ENCODE measurements around the gene GPR62.

The GPR62 gene

DNA sequence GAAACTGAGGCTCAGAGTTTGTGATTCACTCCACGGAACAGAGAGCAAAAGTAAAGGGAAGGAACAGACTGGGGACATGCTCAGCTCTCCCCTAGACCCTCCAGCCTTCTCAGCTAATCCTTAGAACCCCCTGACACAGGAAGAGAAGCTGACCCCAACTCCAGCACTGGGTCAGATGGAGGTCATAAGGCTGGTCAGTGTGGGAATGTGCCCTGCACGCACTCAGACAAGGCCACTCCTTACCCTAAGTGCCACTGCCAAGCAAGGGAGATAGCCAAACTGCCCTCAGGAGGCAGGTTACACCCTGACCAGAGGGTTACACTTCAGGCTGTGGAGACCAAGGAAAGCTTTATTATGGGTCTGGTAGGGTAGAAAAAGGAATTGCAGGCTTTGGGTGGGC lies 39.3 kb downstream of the GPR62 start:
- DNase-seq, result no peak

GRCh38 chr3:51995346-51996163 lies 40.4 kb downstream of the GPR62 start, which contains the start of gene RPL29:
RPL29 (minus strand) TSS chr3:51995895; CDS start chr3:51995461, 434 bp downstream.
- DNase-seq, result peak; percentile 91

GRCh38 chr3:51997172-51997571 lies 42.0 kb downstream of the GPR62 start:
- no peak for DNase-seq

DNA sequence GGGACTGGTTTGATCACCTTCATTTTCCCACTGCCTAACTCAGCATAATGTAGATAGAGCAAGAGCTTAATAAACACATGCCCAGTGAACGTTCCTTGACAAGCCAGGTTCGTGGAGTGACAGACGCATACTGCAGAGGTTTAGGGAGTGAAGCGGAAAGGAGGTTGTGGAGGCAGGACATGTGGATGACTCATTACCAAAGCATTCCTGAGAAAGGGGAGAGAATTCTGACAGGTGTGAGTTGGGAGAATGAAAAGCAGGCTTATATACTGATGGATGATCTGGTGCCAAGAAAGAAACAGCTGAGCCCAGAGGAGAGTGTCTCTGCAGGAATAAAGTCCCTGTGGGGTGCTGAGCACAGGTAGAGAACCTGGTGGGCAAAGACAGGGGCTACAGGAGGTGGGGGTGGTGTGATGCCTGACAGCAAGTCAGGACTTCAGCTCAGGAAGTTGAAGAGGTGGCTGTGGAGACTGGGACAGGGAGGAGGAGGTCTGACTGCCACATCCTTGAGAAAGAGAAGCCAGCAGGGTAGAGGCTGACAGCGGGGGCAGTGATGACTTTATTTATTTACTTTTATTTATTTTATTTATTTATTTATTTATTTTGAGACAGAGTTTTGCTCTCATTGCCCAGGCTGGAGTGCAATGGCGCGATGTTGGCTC lies 42.9 kb downstream of the GPR62 start:
- no peak for DNase-seq

DNA sequence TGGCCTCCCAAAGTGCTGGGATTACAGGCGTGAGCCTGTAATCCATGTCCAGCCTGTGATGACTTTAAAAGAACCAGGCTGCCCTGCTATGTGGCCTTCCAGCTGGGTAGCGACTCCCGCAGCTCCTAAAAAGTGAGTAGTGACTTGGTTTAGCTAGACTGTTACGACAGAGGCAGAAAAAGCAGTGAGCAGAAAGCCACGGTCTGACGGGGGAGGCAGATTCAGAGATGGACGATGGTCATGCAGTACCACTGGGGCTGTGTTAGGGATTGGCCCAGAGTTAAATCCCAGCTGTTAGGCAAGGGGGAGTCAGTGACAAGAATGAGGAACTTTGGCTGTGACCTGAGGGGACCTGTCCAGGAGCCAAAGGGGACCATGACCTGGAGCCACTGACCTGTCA lies 43.6 kb downstream of the GPR62 start:
- DNase-seq, result no peak

DNA sequence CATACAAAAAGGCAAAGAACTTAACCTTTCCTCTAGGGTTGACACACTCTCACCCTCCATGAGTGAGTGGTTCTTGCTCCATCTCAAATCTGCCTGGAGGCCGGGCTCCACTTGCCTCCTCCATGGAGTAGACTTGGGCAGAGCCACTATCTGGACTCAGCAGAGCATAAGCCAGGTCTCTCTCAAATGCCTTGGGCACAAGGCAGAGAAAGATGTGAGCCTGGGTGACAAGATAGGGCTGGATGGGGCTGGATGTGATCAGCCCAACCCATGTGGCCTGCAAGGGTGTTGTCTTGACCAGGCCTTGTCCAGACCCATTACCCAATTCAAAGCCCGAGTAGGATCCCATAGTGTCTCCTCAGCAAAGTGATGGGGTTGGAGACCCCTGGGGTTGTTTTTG lies 44.7 kb downstream of the GPR62 start:
- no peak for DNase-seq

- DNase-seq, result peak; percentile 83
Observed at GRCh38 chr3:52001443-52001974, 46.3 kb downstream of the GPR62 start.

GRCh38 chr3:52002748-52003147 lies 47.6 kb downstream of the GPR62 start:
- DNase-seq, result no peak

GRCh38 chr3:52004163-52004787 lies 49.1 kb downstream of the GPR62 start:
- no peak for DNase-seq

DNA sequence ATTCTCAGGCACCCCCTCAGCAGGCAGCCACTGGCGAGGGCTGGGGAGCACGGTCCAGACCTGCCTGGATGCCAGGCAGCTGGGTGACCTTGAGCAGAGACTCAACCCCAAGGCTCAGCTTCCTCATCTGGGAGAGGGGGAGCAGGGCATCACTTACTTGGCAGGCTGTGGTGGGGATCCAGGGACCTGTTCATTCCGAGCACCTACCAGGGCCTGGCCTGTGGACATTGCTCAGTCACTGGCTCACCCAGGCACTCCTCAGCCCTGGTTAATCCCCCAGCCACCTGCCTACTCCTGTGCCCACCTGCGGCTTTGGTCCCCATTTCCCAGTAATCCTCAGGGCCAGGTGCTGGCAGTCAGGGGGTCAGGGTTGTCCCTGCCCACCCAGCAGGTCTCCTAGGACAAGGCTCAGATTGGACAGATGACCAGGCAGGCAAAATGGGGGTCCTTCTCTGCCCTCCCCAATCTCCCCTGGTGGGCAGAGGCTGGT lies 49.8 kb downstream of the GPR62 start:
- no peak for DNase-seq

GRCh38 chr3:52005571-52005986 lies 50.4 kb downstream of the GPR62 start:
- DNase-seq, result no peak

GRCh38 chr3:52006017-52006819 lies 51.0 kb downstream of the GPR62 start:
- no peak for DNase-seq

DNA sequence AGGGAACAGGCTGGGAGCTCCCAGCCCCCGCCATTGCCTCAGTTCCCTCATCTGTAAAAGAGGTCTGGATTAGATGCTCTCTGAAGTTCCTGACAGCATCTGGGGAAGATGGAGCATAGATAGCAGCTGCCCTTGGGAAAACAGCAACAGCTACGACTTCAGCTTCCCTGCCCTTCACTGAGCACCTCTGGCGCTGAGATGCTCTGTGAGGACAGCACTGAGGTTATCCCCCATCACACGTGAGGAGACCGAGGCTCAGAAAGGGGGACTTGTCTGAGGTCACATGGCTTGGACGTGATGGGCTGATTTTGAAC lies 51.6 kb downstream of the GPR62 start:
- no peak for DNase-seq
